HepG2 (cell line): ENCODE measurements around the gene GRIA2. TPM values are rescaled to one million over a fixed set of nuclear protein-coding genes. Genes with fewer than 3 reads are reported as not detected.

Experiments used
- FOXO1 ChIP-seq: sonication (generic); formaldehyde crosslinking; IDR thresholded peaks from 2 replicates; pipeline ENCODE4 v1.4.0; 2020; ENCODE audit warnings: missing genetic modification reagents
- HCFC1 ChIP-seq: fragments of 150-350 bp; IDR thresholded peaks from 2 replicates; pipeline ENCODE4 v1.6.1; 2014; ENCODE audit warnings: low read depth, low read length
- HOXD1 ChIP-seq: sonication (generic); formaldehyde crosslinking; IDR thresholded peaks from 2 replicates; pipeline ENCODE4 v1.5.0; 2020; ENCODE audit warnings: missing genetic modification reagents
- KDM2A ChIP-seq: sonication (generic); formaldehyde crosslinking; IDR thresholded peaks from 2 replicates; pipeline ENCODE4 v1.4.0; 2020; ENCODE audit warnings: low read depth, missing genetic modification reagents, borderline replicate concordance
- MAF1 ChIP-seq: sonication (generic); formaldehyde crosslinking; IDR thresholded peaks from 2 replicates; pipeline ENCODE4 v1.5.0; 2020; ENCODE audit warnings: missing genetic modification reagents, borderline replicate concordance
- NFIC ChIP-seq: IDR thresholded peaks from 2 replicates; pipeline ENCODE4 v1.6.1; 2012; ENCODE audit warnings: mild to moderate bottlenecking, low read length, inconsistent platforms
- RFX5 ChIP-seq: IDR thresholded peaks from 2 replicates; pipeline ENCODE4 v1.6.1; 2011; ENCODE audit warnings: low read depth, low read length, improper control_type of control experiment
- ZFP1 ChIP-seq: IDR thresholded peaks from 2 replicates; pipeline ENCODE4 v1.6.1; 2016
- ZMYM3 ChIP-seq: sonication (generic); formaldehyde crosslinking; IDR thresholded peaks from 2 replicates; pipeline ENCODE4 v1.5.1; 2020; ENCODE audit warnings: mild to moderate bottlenecking, missing genetic modification reagents
- ZNF101 ChIP-seq: sonication (generic); formaldehyde crosslinking; IDR thresholded peaks from 2 replicates; pipeline ENCODE4 v1.4.0; 2020; ENCODE audit warnings: mild to moderate bottlenecking, low read depth, missing genetic modification reagents, borderline replicate concordance
- ZNF337 ChIP-seq: sonication (generic); formaldehyde crosslinking; IDR thresholded peaks from 2 replicates; pipeline ENCODE4 v1.5.1; 2020; ENCODE audit warnings: missing genetic modification reagents, low read depth, mild to moderate bottlenecking, borderline replicate concordance
- ZNF605 ChIP-seq: sonication (generic); formaldehyde crosslinking; IDR thresholded peaks from 2 replicates; pipeline ENCODE4 v1.8.0; 2022; ENCODE audit warnings: mild to moderate bottlenecking, missing genetic modification reagents
- ZNF83 ChIP-seq: sonication (generic); formaldehyde crosslinking; IDR thresholded peaks from 2 replicates; pipeline ENCODE4 v1.4.0; 2020; ENCODE audit warnings: missing genetic modification reagents, mild to moderate bottlenecking, borderline replicate concordance
- ZSCAN21 ChIP-seq: sonication (generic); formaldehyde crosslinking; IDR thresholded peaks from 2 replicates; pipeline ENCODE4 v1.8.0; 2022; ENCODE audit warnings: mild to moderate bottlenecking, missing genetic modification reagents, moderate library complexity, borderline replicate concordance
- polyA plus RNA-seq, 8 experiments: library from polyadenylated mRNA; depleted of rRNA in 3 of 8; stranded (reverse) in 7 of 8; unstranded in 1 of 8; fragments of >200 nt; fragmentation: Illumina TruSeq in 4 of 8; extraction: Trizol in 4 of 8; gene quantifications; 2 replicates each; pipeline versions ENCODE4 v1.2.1 to v1.2.3, GENCODE V29; 2011 to 2016; ENCODE audit warnings: low read depth in 4 of 8, missing spikeins in 1 of 8, mixed read lengths in 1 of 8; ENCODE audit not compliant: insufficient read depth in 1 of 8
- total RNA-seq, 5 experiments: library from RNA; depleted of rRNA; stranded (reverse); fragments of >200 nt; fragmentation: Illumina TruSeq; extraction: Trizol; gene quantifications; 2 replicates each; pipeline ENCODE4 v1.2.3, GENCODE V29; 2016; ENCODE audit warnings: low read depth in 1 of 5
- TF ChIP-seq, protein P1 (sequence below): sonication (generic); formaldehyde crosslinking; IDR thresholded peaks from 2 replicates; pipeline ENCODE4 v1.4.0; 2020; ENCODE audit warnings: mild to moderate bottlenecking, missing genetic modification reagents
- TF ChIP-seq, protein P2 (sequence below): IDR thresholded peaks from 2 replicates; pipeline ENCODE4 v1.6.1; 2012; ENCODE audit warnings: low read depth, low read length, improper control_type of control experiment
- TF ChIP-seq, protein P3 (sequence below): sonication (generic); formaldehyde crosslinking; conservative IDR thresholded peaks from 2 replicates; pipeline ENCODE4 v1.4.0; 2020; ENCODE audit warnings: mild to moderate bottlenecking, missing genetic modification reagents, moderate library complexity
- TF ChIP-seq, protein P4 (sequence below): sonication (generic); formaldehyde crosslinking; IDR thresholded peaks from 2 replicates; pipeline ENCODE4 v1.4.0; 2020; ENCODE audit warnings: missing genetic modification reagents
- TF ChIP-seq, protein P5 (sequence below): sonication (generic); formaldehyde crosslinking; IDR thresholded peaks from 2 replicates; pipeline ENCODE4 v1.8.0; 2022; ENCODE audit warnings: low read depth, missing genetic modification reagents

Gene GRIA2
- total and polyA plus RNA-seq, 2 of the 13 experiments (the other 11 are each of a cell fraction or from before 2014, with no cell fraction given) = not detected

DNA sequence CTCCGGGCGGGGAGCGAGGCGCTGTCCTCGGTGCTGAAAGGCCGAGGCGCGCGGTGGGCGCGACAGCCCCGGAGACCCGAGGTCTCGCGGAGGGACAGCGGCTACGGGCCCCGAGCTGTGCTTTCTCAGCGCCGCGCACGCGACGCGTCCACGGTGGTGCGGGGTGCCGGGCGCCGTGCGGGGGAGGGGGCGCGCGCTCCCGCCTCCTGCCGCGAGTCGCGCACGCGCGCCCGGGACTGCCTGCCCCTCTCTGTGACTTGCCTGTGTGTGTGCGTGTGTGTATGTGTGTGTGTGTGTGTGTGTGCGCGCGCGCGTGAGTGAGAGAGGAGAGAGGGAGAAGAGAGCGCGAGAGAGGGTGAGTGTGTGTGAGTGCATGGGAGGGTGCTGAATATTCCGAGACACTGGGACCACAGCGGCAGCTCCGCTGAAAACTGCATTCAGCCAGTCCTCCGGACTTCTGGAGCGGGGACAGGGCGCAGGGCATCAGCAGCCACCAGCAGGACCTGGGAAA, at the start of gene GRIA2 (continued):
- TF ChIP-seq, protein P1, sequence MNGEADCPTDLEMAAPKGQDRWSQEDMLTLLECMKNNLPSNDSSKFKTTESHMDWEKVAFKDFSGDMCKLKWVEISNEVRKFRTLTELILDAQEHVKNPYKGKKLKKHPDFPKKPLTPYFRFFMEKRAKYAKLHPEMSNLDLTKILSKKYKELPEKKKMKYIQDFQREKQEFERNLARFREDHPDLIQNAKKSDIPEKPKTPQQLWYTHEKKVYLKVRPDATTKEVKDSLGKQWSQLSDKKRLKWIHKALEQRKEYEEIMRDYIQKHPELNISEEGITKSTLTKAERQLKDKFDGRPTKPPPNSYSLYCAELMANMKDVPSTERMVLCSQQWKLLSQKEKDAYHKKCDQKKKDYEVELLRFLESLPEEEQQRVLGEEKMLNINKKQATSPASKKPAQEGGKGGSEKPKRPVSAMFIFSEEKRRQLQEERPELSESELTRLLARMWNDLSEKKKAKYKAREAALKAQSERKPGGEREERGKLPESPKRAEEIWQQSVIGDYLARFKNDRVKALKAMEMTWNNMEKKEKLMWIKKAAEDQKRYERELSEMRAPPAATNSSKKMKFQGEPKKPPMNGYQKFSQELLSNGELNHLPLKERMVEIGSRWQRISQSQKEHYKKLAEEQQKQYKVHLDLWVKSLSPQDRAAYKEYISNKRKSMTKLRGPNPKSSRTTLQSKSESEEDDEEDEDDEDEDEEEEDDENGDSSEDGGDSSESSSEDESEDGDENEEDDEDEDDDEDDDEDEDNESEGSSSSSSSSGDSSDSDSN (CRISPR knock-in tag) = peak; percentile 30; the same call in 1 of the 2 replicates
- no peak for TF ChIP-seq ZNF83 (CRISPR knock-in tag)
- TF ChIP-seq, protein P2, sequence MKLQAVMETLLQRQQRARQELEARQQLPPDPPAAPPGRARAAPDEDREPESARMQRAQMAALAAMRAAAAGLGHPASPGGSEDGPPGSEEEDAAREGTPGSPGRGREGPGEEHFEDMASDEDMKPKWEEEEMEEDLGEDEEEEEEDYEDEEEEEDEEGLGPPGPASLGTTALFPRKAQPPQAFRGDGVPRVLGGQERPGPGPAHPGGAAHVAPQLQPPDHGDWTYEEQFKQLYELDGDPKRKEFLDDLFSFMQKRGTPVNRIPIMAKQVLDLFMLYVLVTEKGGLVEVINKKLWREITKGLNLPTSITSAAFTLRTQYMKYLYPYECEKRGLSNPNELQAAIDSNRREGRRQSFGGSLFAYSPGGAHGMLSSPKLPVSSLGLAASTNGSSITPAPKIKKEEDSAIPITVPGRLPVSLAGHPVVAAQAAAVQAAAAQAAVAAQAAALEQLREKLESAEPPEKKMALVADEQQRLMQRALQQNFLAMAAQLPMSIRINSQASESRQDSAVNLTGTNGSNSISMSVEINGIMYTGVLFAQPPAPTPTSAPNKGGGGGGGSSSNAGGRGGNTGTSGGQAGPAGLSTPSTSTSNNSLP = no peak
- TF ChIP-seq MAF1 (CRISPR knock-in tag) = peak; percentile 69; the same call in 1 of the 2 replicates
- peak; percentile 93 for TF ChIP-seq ZSCAN21 (CRISPR knock-in tag)
- TF ChIP-seq, protein P3, sequence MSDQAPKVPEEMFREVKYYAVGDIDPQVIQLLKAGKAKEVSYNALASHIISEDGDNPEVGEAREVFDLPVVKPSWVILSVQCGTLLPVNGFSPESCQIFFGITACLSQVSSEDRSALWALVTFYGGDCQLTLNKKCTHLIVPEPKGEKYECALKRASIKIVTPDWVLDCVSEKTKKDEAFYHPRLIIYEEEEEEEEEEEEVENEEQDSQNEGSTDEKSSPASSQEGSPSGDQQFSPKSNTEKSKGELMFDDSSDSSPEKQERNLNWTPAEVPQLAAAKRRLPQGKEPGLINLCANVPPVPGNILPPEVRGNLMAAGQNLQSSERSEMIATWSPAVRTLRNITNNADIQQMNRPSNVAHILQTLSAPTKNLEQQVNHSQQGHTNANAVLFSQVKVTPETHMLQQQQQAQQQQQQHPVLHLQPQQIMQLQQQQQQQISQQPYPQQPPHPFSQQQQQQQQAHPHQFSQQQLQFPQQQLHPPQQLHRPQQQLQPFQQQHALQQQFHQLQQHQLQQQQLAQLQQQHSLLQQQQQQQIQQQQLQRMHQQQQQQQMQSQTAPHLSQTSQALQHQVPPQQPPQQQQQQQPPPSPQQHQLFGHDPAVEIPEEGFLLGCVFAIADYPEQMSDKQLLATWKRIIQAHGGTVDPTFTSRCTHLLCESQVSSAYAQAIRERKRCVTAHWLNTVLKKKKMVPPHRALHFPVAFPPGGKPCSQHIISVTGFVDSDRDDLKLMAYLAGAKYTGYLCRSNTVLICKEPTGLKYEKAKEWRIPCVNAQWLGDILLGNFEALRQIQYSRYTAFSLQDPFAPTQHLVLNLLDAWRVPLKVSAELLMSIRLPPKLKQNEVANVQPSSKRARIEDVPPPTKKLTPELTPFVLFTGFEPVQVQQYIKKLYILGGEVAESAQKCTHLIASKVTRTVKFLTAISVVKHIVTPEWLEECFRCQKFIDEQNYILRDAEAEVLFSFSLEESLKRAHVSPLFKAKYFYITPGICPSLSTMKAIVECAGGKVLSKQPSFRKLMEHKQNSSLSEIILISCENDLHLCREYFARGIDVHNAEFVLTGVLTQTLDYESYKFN (CRISPR knock-in tag) = no peak
- TF ChIP-seq, protein P4, sequence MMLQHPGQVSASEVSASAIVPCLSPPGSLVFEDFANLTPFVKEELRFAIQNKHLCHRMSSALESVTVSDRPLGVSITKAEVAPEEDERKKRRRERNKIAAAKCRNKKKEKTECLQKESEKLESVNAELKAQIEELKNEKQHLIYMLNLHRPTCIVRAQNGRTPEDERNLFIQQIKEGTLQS (CRISPR knock-in tag) = peak; percentile 63; the same call in 1 of the 2 replicates
- no peak for TF ChIP-seq ZNF101
- no peak for TF ChIP-seq RFX5
- no peak for TF ChIP-seq ZMYM3 (CRISPR knock-in tag)
- no peak for TF ChIP-seq NFIC
- 0 out of 2 replicates have a peak, but pooled peaks have one; percentile 47 for TF ChIP-seq FOXO1 (CRISPR knock-in tag)
- TF ChIP-seq ZNF605 (CRISPR knock-in tag) = peak; percentile 61; the same call in 1 of the 2 replicates
- TF ChIP-seq ZNF337 (CRISPR knock-in tag) = no peak
- no peak for TF ChIP-seq HCFC1
- TF ChIP-seq KDM2A (CRISPR knock-in tag) = peak; percentile 89
- TF ChIP-seq HOXD1 (CRISPR knock-in tag) = peak; percentile 58; the same call in 1 of the 2 replicates
- no peak for TF ChIP-seq ZFP1
- TF ChIP-seq, protein P5, sequence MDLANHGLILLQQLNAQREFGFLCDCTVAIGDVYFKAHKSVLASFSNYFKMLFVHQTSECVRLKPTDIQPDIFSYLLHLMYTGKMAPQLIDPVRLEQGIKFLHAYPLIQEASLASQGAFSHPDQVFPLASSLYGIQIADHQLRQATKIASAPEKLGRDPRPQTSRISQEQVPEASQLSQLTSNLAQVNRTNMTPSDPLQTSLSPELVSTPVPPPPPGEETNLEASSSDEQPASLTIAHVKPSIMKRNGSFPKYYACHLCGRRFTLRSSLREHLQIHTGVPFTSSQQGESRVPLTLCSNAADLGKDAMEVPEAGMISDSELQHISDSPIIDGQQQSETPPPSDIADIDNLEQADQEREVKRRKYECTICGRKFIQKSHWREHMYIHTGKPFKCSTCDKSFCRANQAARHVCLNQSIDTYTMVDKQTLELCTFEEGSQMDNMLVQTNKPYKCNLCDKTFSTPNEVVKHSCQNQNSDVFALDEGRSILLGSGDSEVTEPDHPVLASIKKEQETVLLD = no peak
